Measurements from ENCODE around the gene CPAMD8.
"Not testable (repeated sequence)": the region's sequence is repeated elsewhere in the genome, so short reads cannot be mapped to it uniquely, and the experiment has no call there.

The CPAMD8 gene

GRCh38 chr19:17021328-17021727 lies 5.3 kb downstream of the CPAMD8 start:
- peaks cover 2 to 23% (median 11%) of the 10 kb centered on the region in 5 experiments for H3K27me3 ChIP-seq (replicated peaks in 2 of 5; ENCODE audit: control insufficient read depth in 4 of 5, insufficient read depth in 5 of 5, low read length in 4 of 5)
- POLR2A ChIA-PET = no interaction called here
- H3K4me1 ChIP-seq (ENCODE audit: control extremely low read depth in 1 of 4, control insufficient read depth in 4 of 4, insufficient read depth in 4 of 4, low read length in 3 of 4) = peaks cover 0 to 8% (median 7%) of the 10 kb centered on the region in 4 experiments
- peaks cover 2 to 31% (median 16%) of the 10 kb centered on the region in 5 experiments for H3K9me3 ChIP-seq (ENCODE audit: control extremely low read depth in 1 of 5, control insufficient read depth in 4 of 5, insufficient read depth in 2 of 5, low read depth in 1 of 5, low read length in 4 of 5)
- DNase-seq = no peak
- H3K36me3 ChIP-seq (ENCODE audit: control insufficient read depth in 4 of 4, insufficient read depth in 4 of 4, low read length in 3 of 4) = no peaks in the 10 kb centered on the region
- CTCF ChIA-PET = no interaction called here
- no peak overlapping the region for H3K27ac ChIP-seq (ENCODE audit: insufficient read depth in 1 of 2, low read depth in 1 of 2, low read length in 2 of 2, poor library complexity in 1 of 2, severe bottlenecking in 2 of 2)
- no peak overlapping the region for H3K4me3 ChIP-seq (ENCODE audit: control insufficient read depth in 1 of 7, extremely low read depth in 1 of 7, insufficient read depth in 4 of 7, low read depth in 2 of 7, low read length in 6 of 7)
- 80% methylated on average over 1 of the region's 1 CpG for WGBS (ENCODE audit: insufficient coverage)

DNA sequence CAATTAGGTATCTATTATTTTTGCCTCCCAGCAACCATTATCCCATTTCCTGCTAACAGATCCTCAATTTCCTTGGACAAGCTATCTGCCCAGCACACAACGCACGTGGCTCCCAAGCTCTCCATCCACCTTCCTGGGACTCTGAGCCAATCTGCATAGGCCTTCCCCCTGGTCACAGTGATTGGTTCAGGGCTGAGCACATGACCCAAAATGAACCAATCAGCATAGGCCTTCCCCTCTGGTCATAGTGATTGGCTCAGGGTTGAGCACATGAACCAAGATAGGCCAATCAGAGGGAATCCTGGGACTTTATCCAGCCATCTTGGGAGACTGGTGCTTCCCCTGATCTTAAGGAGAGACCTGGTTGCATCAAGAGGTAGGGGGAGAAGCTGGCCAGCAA lies 5.8 kb downstream of the CPAMD8 start:
- WGBS (ENCODE audit: insufficient coverage) = 100% methylated on average over 2 of the region's 2 CpGs
- ChIA-PET CTCF (no interaction called here), POLR2A (no interaction called here)
- Histone ChIP-seq H3K36me3 (ENCODE audit: control insufficient read depth in 4 of 4, insufficient read depth in 4 of 4, low read length in 3 of 4) (no peaks in the 10 kb centered on the region), H3K9me3 (ENCODE audit: control extremely low read depth in 1 of 5, control insufficient read depth in 4 of 5, insufficient read depth in 2 of 5, low read depth in 1 of 5, low read length in 4 of 5) (peaks cover 2 to 31% (median 16%) of the 10 kb centered on the region in 5 experiments), H3K4me3 (ENCODE audit: control insufficient read depth in 1 of 7, extremely low read depth in 1 of 7, insufficient read depth in 4 of 7, low read depth in 2 of 7, low read length in 6 of 7) (no peak overlapping the region), H3K27me3 (replicated peaks in 2 of 5; ENCODE audit: control insufficient read depth in 4 of 5, insufficient read depth in 5 of 5, low read length in 4 of 5) (peaks cover 2 to 18% (median 7%) of the 10 kb centered on the region in 5 experiments), H3K27ac (ENCODE audit: insufficient read depth in 1 of 2, low read depth in 1 of 2, low read length in 2 of 2, poor library complexity in 1 of 2, severe bottlenecking in 2 of 2) (no peak overlapping the region), H3K4me1 (ENCODE audit: control extremely low read depth in 1 of 4, control insufficient read depth in 4 of 4, insufficient read depth in 4 of 4, low read length in 3 of 4) (peaks cover 0 to 3% (median 2%) of the 10 kb centered on the region in 4 experiments)
- peak in 1 of 3 donors; percentile 17 for DNase-seq

GRCh38 chr19:17020385-17020784 lies 6.2 kb downstream of the CPAMD8 start:
- Histone ChIP-seq H3K27me3 (replicated peaks in 2 of 5; ENCODE audit: control insufficient read depth in 4 of 5, insufficient read depth in 5 of 5, low read length in 4 of 5) (peaks cover 2 to 18% (median 5%) of the 10 kb centered on the region in 5 experiments), H3K27ac (ENCODE audit: insufficient read depth in 1 of 2, low read depth in 1 of 2, low read length in 2 of 2, poor library complexity in 1 of 2, severe bottlenecking in 2 of 2) (no peak overlapping the region), H3K4me1 (ENCODE audit: control extremely low read depth in 1 of 4, control insufficient read depth in 4 of 4, insufficient read depth in 4 of 4, low read length in 3 of 4) (no peaks in the 10 kb centered on the region), H3K36me3 (ENCODE audit: control insufficient read depth in 4 of 4, insufficient read depth in 4 of 4, low read length in 3 of 4) (no peaks in the 10 kb centered on the region), H3K4me3 (ENCODE audit: control insufficient read depth in 1 of 7, extremely low read depth in 1 of 7, insufficient read depth in 4 of 7, low read depth in 2 of 7, low read length in 6 of 7) (no peak overlapping the region), H3K9me3 (ENCODE audit: control extremely low read depth in 1 of 5, control insufficient read depth in 4 of 5, insufficient read depth in 2 of 5, low read depth in 1 of 5, low read length in 4 of 5) (peaks cover 2 to 31% (median 16%) of the 10 kb centered on the region in 5 experiments)
- ChIA-PET CTCF (no interaction called here), POLR2A (no interaction called here)
- no peak for DNase-seq

GRCh38 chr19:17014212-17014861 lies 12.3 kb downstream of the CPAMD8 start:
- WGBS (ENCODE audit: insufficient coverage) = 96% methylated on average over 5 of the region's 9 CpGs
- H3K27ac ChIP-seq (ENCODE audit: insufficient read depth in 1 of 2, low read depth in 1 of 2, low read length in 2 of 2, poor library complexity in 1 of 2, severe bottlenecking in 2 of 2); H3K4me3 ChIP-seq (ENCODE audit: control insufficient read depth in 1 of 7, extremely low read depth in 1 of 7, insufficient read depth in 4 of 7, low read depth in 2 of 7, low read length in 6 of 7); H3K4me1 ChIP-seq (ENCODE audit: control extremely low read depth in 1 of 4, control insufficient read depth in 4 of 4, insufficient read depth in 4 of 4, low read length in 3 of 4); DNase-seq; H3K27me3 ChIP-seq (replicated peaks in 2 of 5; ENCODE audit: control insufficient read depth in 4 of 5, insufficient read depth in 5 of 5, low read length in 4 of 5); H3K36me3 ChIP-seq (ENCODE audit: control insufficient read depth in 4 of 4, insufficient read depth in 4 of 4, low read length in 3 of 4); POLR2A ChIA-PET; H3K9me3 ChIP-seq (ENCODE audit: control extremely low read depth in 1 of 5, control insufficient read depth in 4 of 5, insufficient read depth in 2 of 5, low read depth in 1 of 5, low read length in 4 of 5): not testable (repeated sequence)
- CTCF ChIA-PET = interaction anchor here (0.6 kb wide), 2 partner anchors 8 to 20 kb away, joined by 4 to 5 read pairs; no protein-coding TSS in a partner anchor

DNA sequence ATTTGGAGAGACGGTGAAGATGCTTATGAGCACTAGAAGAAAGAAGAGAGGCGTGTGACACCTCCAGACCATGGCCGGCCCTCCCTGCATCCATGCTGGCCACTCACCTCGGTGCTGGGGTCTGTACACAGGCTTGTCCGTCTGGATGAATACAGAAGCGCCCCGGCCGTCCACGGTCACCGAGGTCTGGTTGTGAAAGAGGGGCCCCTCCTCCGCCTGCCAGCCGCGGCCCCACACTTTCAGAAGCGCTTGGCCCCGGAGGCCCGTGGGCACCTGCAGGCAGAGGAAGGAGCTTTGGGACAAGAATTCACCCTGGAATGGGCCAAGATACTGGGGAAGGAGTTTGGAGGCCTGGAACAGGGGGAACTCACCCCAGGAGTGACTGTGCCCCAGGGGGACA lies 15.1 kb downstream of the CPAMD8 start:
- H3K4me1 ChIP-seq (ENCODE audit: control extremely low read depth in 1 of 4, control insufficient read depth in 4 of 4, insufficient read depth in 4 of 4, low read length in 3 of 4) = no peaks in the 10 kb centered on the region
- WGBS (ENCODE audit: insufficient coverage) = 95% methylated on average over 16 of the region's 16 CpGs
- no peak for DNase-seq
- H3K9me3 ChIP-seq (ENCODE audit: control extremely low read depth in 1 of 5, control insufficient read depth in 4 of 5, insufficient read depth in 2 of 5, low read depth in 1 of 5, low read length in 4 of 5) = no peaks in the 10 kb centered on the region
- ChIA-PET CTCF (no interaction called here), POLR2A (no interaction called here)
- no peaks in the 10 kb centered on the region for H3K36me3 ChIP-seq (ENCODE audit: control insufficient read depth in 4 of 4, insufficient read depth in 4 of 4, low read length in 3 of 4)
- no peak overlapping the region for H3K4me3 ChIP-seq (ENCODE audit: control insufficient read depth in 1 of 7, extremely low read depth in 1 of 7, insufficient read depth in 4 of 7, low read depth in 2 of 7, low read length in 6 of 7)
- H3K27me3 ChIP-seq (replicated peaks in 2 of 5; ENCODE audit: control insufficient read depth in 4 of 5, insufficient read depth in 5 of 5, low read length in 4 of 5) = peaks cover 0 to 6% (median 0%) of the 10 kb centered on the region in 5 experiments
- H3K27ac ChIP-seq (ENCODE audit: insufficient read depth in 1 of 2, low read depth in 1 of 2, low read length in 2 of 2, poor library complexity in 1 of 2, severe bottlenecking in 2 of 2) = no peak overlapping the region

DNA sequence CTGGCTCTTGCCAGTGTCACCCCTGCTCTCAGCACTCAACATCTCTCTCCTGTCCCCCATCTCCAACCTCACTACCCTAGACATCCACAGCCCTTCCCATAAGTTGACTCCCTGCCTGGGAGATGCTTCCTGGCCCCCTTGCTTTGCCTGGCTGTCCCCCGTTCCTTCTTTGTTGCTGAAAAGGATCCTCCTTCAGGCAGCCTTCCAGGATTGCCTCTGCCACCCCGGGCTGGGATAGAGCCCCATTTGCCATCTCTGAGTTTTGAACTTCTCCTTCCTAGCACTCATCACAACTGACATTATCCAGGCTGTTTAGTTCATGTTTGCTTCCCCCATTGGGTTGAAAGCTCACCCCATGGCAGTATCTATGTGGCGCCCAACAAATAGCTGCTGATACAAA lies 20.0 kb downstream of the CPAMD8 start:
- Histone ChIP-seq H3K4me1 (ENCODE audit: control extremely low read depth in 1 of 4, control insufficient read depth in 4 of 4, insufficient read depth in 4 of 4, low read length in 3 of 4) (peaks cover 0 to 6% (median under 1%) of the 10 kb centered on the region in 4 experiments), H3K27ac (ENCODE audit: insufficient read depth in 1 of 2, low read depth in 1 of 2, low read length in 2 of 2, poor library complexity in 1 of 2, severe bottlenecking in 2 of 2) (no peak overlapping the region), H3K36me3 (ENCODE audit: control insufficient read depth in 4 of 4, insufficient read depth in 4 of 4, low read length in 3 of 4) (no peaks in the 10 kb centered on the region), H3K9me3 (ENCODE audit: control extremely low read depth in 1 of 5, control insufficient read depth in 4 of 5, insufficient read depth in 2 of 5, low read depth in 1 of 5, low read length in 4 of 5) (no peaks in the 10 kb centered on the region), H3K4me3 (ENCODE audit: control insufficient read depth in 1 of 7, extremely low read depth in 1 of 7, insufficient read depth in 4 of 7, low read depth in 2 of 7, low read length in 6 of 7) (no peak overlapping the region), H3K27me3 (replicated peaks in 2 of 5; ENCODE audit: control insufficient read depth in 4 of 5, insufficient read depth in 5 of 5, low read length in 4 of 5) (no peaks in the 10 kb centered on the region)
- WGBS (ENCODE audit: insufficient coverage) = 95% methylated on average over 2 of the region's 3 CpGs
- ChIA-PET POLR2A (no interaction called here), CTCF (no interaction called here)
- no peak for DNase-seq

- POLR2A ChIA-PET = no interaction called here
- CTCF ChIA-PET = no interaction called here
- 86% methylated on average over 3 of the region's 3 CpGs for WGBS (ENCODE audit: insufficient coverage)
These were observed 21.6 kb downstream of the CPAMD8 start for GRCh38 chr19:17005000-17005399.

More at GRCh38 chr19:17005000-17005399, 21.6 kb downstream of the CPAMD8 start:
- no peaks in the 10 kb centered on the region for H3K27me3 ChIP-seq (replicated peaks in 2 of 5; ENCODE audit: control insufficient read depth in 4 of 5, insufficient read depth in 5 of 5, low read length in 4 of 5)
- H3K36me3 ChIP-seq (ENCODE audit: control insufficient read depth in 4 of 4, insufficient read depth in 4 of 4, low read length in 3 of 4) = no peaks in the 10 kb centered on the region
- DNase-seq = no peak
- H3K27ac ChIP-seq (ENCODE audit: insufficient read depth in 1 of 2, low read depth in 1 of 2, low read length in 2 of 2, poor library complexity in 1 of 2, severe bottlenecking in 2 of 2) = no peak overlapping the region
- no peaks in the 10 kb centered on the region for H3K9me3 ChIP-seq (ENCODE audit: control extremely low read depth in 1 of 5, control insufficient read depth in 4 of 5, insufficient read depth in 2 of 5, low read depth in 1 of 5, low read length in 4 of 5)
- H3K4me3 ChIP-seq (ENCODE audit: control insufficient read depth in 1 of 7, extremely low read depth in 1 of 7, insufficient read depth in 4 of 7, low read depth in 2 of 7, low read length in 6 of 7) = no peak overlapping the region
- H3K4me1 ChIP-seq (ENCODE audit: control extremely low read depth in 1 of 4, control insufficient read depth in 4 of 4, insufficient read depth in 4 of 4, low read length in 3 of 4) = peaks cover 0 to 10% (median 2%) of the 10 kb centered on the region in 4 experiments
